Mammary epithelial cell (primary cell): Measurements from ENCODE around the gene YLPM1.

Experiments
- CTCF ChIP-seq, 2 donors: IDR thresholded peaks in 1 of 2; conservative IDR thresholded peaks in 1 of 2; 2 replicates each; pipeline ENCODE4 v1.5.1; 2011 to 2012; ENCODE audit warnings: inconsistent platforms in 2 of 2, low read length in 2 of 2, mild to moderate bottlenecking in 2 of 2, control low read depth in 1 of 2, low read depth in 1 of 2; ENCODE audit not compliant: insufficient read depth in 1 of 2; ENCODE audit errors: extremely low read depth in 1 of 2
- EZH2 ChIP-seq: IDR thresholded peaks from 2 replicates; pipeline ENCODE4 v1.6.1; 2012; ENCODE audit warnings: low read length, inconsistent platforms, borderline replicate concordance

DNA sequence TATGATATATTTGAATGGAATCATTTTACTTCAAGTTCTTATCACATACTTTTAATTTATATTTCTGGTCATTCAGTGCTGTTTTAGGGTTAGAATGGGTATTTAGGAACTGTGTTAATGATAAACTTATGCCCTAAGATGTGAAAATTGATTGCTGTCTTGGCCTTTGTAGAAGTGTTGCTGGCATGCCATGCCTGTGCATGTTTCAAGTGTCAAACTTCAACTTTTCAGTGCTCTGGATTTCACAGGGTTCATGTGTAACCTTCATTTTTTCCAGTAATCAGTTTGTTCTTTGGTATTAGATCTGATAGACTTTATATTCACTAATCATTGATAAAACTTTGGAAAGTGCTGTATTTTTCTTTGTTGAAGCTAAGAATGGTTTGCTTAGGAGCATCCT, 36.6 kb downstream of the YLPM1 start:
- TF ChIP-seq CTCF (conservative IDR thresholded peaks at IDR 0.05 in 1 of 2, IDR thresholded peaks at IDR 0.05 in 1 of 2; ENCODE audit: extremely low read depth in 1 of 2, insufficient read depth in 1 of 2, low read depth in 1 of 2, low read length in 2 of 2) (no peak), EZH2 (no peak)
